ENCODE results near the gene HOXD12. TPM values are rescaled to one million over a fixed set of nuclear protein-coding genes. Genes with fewer than 3 reads are reported as not detected.
A peak's percentile ranks its signal among the peaks of the same experiment; 100 is the strongest.

Gene HOXD12
- total RNA-seq, 2 experiments from 2014 or later = not detected

GRCh38 chr2:176096986-176097819 lies 2.4 kb upstream of the HOXD12 start:
- Histone ChIP-seq H3K9me3 (ENCODE audit: control insufficient read depth in 1 of 2, insufficient read depth in 1 of 2, low read length in 2 of 2) (peaks cover 7 to 42% of the 10 kb centered on the region in 2 experiments), H3K4me1 (ENCODE audit: insufficient read depth, low read length) (peaks cover 37% of the 10 kb centered on the region), H3K36me3 (ENCODE audit: insufficient read depth, low read length) (no peaks in the 10 kb centered on the region), H3K27me3 (ENCODE audit: control insufficient read depth in 1 of 2, insufficient read depth in 2 of 2, low read length in 2 of 2) (peaks cover 90 to 92% of the 10 kb centered on the region in 2 experiments), H3K27ac (ENCODE audit: low read depth in 1 of 2, low read length in 2 of 2) (no peak overlapping the region), H3K4me3 (ENCODE audit: low read length) (peak overlapping the region; percentile 52)
- H3K27me3 Mint-ChIP-seq = peaks cover 90% of the 10 kb centered on the region
- no peaks in the 10 kb centered on the region for H3K36me3 Mint-ChIP-seq (ENCODE audit: low read depth)
- ChIA-PET CTCF (interaction anchor here (0.6 to 2.6 kb wide), 10 partner anchors 20 to 1397 kb away, joined by 3 to 11 read pairs (median 4); no protein-coding TSS in a partner anchor), POLR2A (interaction anchor here (0.6 to 1.7 kb wide), 6 partner anchors 9 to 407 kb away, joined by 3 to 7 read pairs (median 4); no protein-coding TSS in a partner anchor)
- intact Hi-C loops (cut with DNase I, micrococcal nuclease) = loop anchor here (1.0 to 10.0 kb wide), 8 partner anchors 14 to 1402 kb away; no protein-coding TSS in a partner anchor
- H3K9me3 Mint-ChIP-seq = no peaks in the 10 kb centered on the region
- TF ChIP-seq CTCF (IDR thresholded peaks at IDR 0.05) = peak; percentile 62
- DNase-seq = peak in 13 of 14 experiments; percentile 22 to 78 (median 46)
- ATAC-seq (ENCODE audit: poor library complexity) = peak; percentile 75
- peak overlapping the region; percentile 49 for H3K4me3 Mint-ChIP-seq
- no peak overlapping the region for H3K27ac Mint-ChIP-seq
- peaks cover 36% of the 10 kb centered on the region for H3K4me1 Mint-ChIP-seq (ENCODE audit: low read depth)

GRCh38 chr2:176097820-176098365 lies 1.7 kb upstream of the HOXD12 start:
- peaks cover 7 to 41% of the 10 kb centered on the region in 2 experiments for H3K9me3 ChIP-seq (ENCODE audit: control insufficient read depth in 1 of 2, insufficient read depth in 1 of 2, low read length in 2 of 2)
- ChIA-PET CTCF (interaction anchor here (0.6 to 2.6 kb wide), 9 partner anchors 21 to 1398 kb away, joined by 3 to 11 read pairs (median 3); no protein-coding TSS in a partner anchor), POLR2A (interaction anchor here (0.9 to 1.4 kb wide), 3 partner anchors 10 to 408 kb away, joined by 3 to 7 read pairs (median 4); no protein-coding TSS in a partner anchor)
- peaks cover 95% of the 10 kb centered on the region for H3K27me3 Mint-ChIP-seq
- no peak for ATAC-seq (ENCODE audit: poor library complexity)
- peak overlapping the region; percentile 52 for H3K4me3 ChIP-seq (ENCODE audit: low read length)
- TF ChIP-seq CTCF (IDR thresholded peaks at IDR 0.05) = no peak
- intact Hi-C loops (cut with DNase I, micrococcal nuclease) = loop anchor here (1.0 to 10.0 kb wide), 8 partner anchors 13 to 1403 kb away; no protein-coding TSS in a partner anchor
- H3K36me3 ChIP-seq (ENCODE audit: insufficient read depth, low read length) = no peaks in the 10 kb centered on the region
- no peak overlapping the region for H3K27ac ChIP-seq (ENCODE audit: low read depth in 1 of 2, low read length in 2 of 2)
- no peaks in the 10 kb centered on the region for H3K36me3 Mint-ChIP-seq (ENCODE audit: low read depth)
- DNase-seq = peak in 1 of 14 experiments; percentile 1
- H3K9me3 Mint-ChIP-seq = no peaks in the 10 kb centered on the region
- peaks cover 36% of the 10 kb centered on the region for H3K4me1 Mint-ChIP-seq (ENCODE audit: low read depth)
- no peak overlapping the region for H3K27ac Mint-ChIP-seq
- H3K4me1 ChIP-seq (ENCODE audit: insufficient read depth, low read length) = peaks cover 37% of the 10 kb centered on the region
- H3K4me3 Mint-ChIP-seq = peak overlapping the region; percentile 49
- peaks cover 96 to 99% of the 10 kb centered on the region in 2 experiments for H3K27me3 ChIP-seq (ENCODE audit: control insufficient read depth in 1 of 2, insufficient read depth in 2 of 2, low read length in 2 of 2)

DNA sequence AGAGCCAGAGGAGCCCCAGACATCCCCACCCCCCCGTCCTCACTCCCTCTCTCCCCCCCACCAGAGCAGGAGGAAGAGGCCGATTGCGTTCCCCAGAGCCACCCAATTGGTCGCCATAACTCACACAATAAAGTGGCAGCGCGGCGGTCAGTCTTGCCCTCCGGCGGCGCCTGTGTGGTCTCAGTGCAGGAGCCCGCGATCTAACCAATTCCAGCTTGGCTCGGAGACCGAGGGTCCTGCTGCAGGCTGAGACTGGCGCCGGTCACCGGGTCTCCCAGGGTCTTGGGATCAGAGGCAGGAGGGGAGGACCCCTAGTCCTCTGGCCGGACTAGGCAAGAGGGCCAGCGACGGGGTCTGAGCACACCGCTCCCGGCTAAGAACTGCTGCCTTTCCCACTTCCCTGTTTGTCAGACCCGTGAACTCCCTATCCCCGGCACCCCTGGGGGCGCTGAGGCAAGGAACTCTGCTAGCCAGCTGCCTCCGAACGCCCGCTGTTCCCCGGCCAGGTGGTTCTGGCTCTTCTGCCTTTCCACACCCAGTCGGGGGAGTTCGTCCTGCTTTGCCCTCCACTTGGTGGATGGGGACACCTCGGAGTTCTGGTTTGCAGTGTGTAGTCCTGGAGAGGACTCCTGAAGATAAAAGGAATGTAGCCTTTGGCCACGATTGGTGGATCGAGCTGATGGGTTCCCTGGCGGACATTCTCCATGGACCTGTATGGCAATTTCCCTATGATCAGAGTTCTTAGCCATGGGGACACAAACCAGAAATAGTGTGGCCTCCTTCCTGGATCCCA lies 1.0 kb upstream of the HOXD12 start:
- Mint-ChIP-seq H3K36me3 (ENCODE audit: low read depth) (no peaks in the 10 kb centered on the region), H3K4me1 (ENCODE audit: low read depth) (peaks cover 36% of the 10 kb centered on the region), H3K4me3 (no peak overlapping the region), H3K27me3 (peaks cover 96% of the 10 kb centered on the region), H3K27ac (no peak overlapping the region), H3K9me3 (no peaks in the 10 kb centered on the region)
- DNase-seq (peak in 2 of 14 experiments; percentile 1 to 30), ATAC-seq (ENCODE audit: poor library complexity) (no peak)
- intact Hi-C loops (cut with DNase I, micrococcal nuclease) = loop anchor here (5.0 to 10.0 kb wide), 5 partner anchors 731 to 1404 kb away; no protein-coding TSS in a partner anchor
- Histone ChIP-seq H3K36me3 (ENCODE audit: insufficient read depth, low read length) (no peaks in the 10 kb centered on the region), H3K4me1 (ENCODE audit: insufficient read depth, low read length) (peaks cover 31% of the 10 kb centered on the region), H3K27ac (ENCODE audit: low read depth in 1 of 2, low read length in 2 of 2) (no peak overlapping the region), H3K9me3 (ENCODE audit: control insufficient read depth in 1 of 2, insufficient read depth in 1 of 2, low read length in 2 of 2) (peaks cover 7 to 35% of the 10 kb centered on the region in 2 experiments), H3K4me3 (ENCODE audit: low read length) (no peak overlapping the region), H3K27me3 (ENCODE audit: control insufficient read depth in 1 of 2, insufficient read depth in 2 of 2, low read length in 2 of 2) (peaks cover 96 to 99% of the 10 kb centered on the region in 2 experiments)
- CTCF ChIA-PET = interaction anchor here (1.3 to 2.6 kb wide), 2 partner anchors 29 to 847 kb away, joined by 3 to 11 read pairs; no protein-coding TSS in a partner anchor
- no peak for TF ChIP-seq CTCF (IDR thresholded peaks at IDR 0.05)
- POLR2A ChIA-PET = interaction anchor here (1.0 to 1.4 kb wide), 2 partner anchors 10 to 12 kb away, joined by 3 to 4 read pairs; no protein-coding TSS in a partner anchor

Measured in CD4-positive, alpha-beta T cell (primary cell).